HepG2 (cell line): Measurements from ENCODE around the gene CUL4A. TPM values are rescaled to one million over a fixed set of nuclear protein-coding genes. Genes with fewer than 3 reads are reported as not detected.
A peak's percentile ranks its signal among the peaks of the same experiment; 100 is the strongest.

Experiments
- AFF4 ChIP-seq: sonication (generic); formaldehyde crosslinking; IDR thresholded peaks from 2 replicates; pipeline ENCODE4 v1.4.0; 2020; ENCODE audit warnings: missing genetic modification reagents
- AHDC1 ChIP-seq: sonication (generic); formaldehyde crosslinking; IDR thresholded peaks from 2 replicates; pipeline ENCODE4 v1.5.1; 2020; ENCODE audit warnings: mild to moderate bottlenecking, missing genetic modification reagents, borderline replicate concordance
- CREB3 ChIP-seq: sonication (generic); formaldehyde crosslinking; IDR thresholded peaks from 2 replicates; pipeline ENCODE4 v1.5.0; 2020; ENCODE audit warnings: missing genetic modification reagents
- FOXP1 ChIP-seq, 2 experiments: fragments of 450-650 bp in 1 of 2; IDR thresholded peaks; 2 replicates each; pipeline ENCODE4 v1.6.1; 2017 to 2018; ENCODE audit warnings: antibody characterized with exemption in 1 of 2
- KMT2A ChIP-seq: sonication (generic); formaldehyde crosslinking; IDR thresholded peaks from 2 replicates; pipeline ENCODE4 v1.4.0; 2020; ENCODE audit warnings: missing genetic modification reagents
- MAX ChIP-seq: IDR thresholded peaks from 2 replicates; pipeline ENCODE4 v1.6.1; 2012; ENCODE audit warnings: inconsistent platforms
- SNAI1 ChIP-seq: sonication (generic); formaldehyde crosslinking; IDR thresholded peaks from 2 replicates; pipeline ENCODE4 v1.5.0; 2020; ENCODE audit warnings: mild to moderate bottlenecking, missing genetic modification reagents, borderline replicate concordance
- ZNF142 ChIP-seq: sonication (generic); formaldehyde crosslinking; IDR thresholded peaks from 2 replicates; pipeline ENCODE4 v1.4.0; 2020; ENCODE audit warnings: missing genetic modification reagents
- ZNF30 ChIP-seq: sonication (generic); formaldehyde crosslinking; IDR thresholded peaks from 2 replicates; pipeline ENCODE4 v1.5.0; 2020; ENCODE audit warnings: mild to moderate bottlenecking, missing genetic modification reagents
- ZNF44 ChIP-seq: sonication (generic); formaldehyde crosslinking; IDR thresholded peaks from 2 replicates; pipeline ENCODE4 v1.5.1; 2020; ENCODE audit warnings: mild to moderate bottlenecking, missing genetic modification reagents
- ZNF570 ChIP-seq: sonication (generic); formaldehyde crosslinking; IDR thresholded peaks from 2 replicates; pipeline ENCODE4 v1.4.0; 2020; ENCODE audit warnings: mild to moderate bottlenecking, missing genetic modification reagents, borderline replicate concordance
- ZNF83 ChIP-seq: sonication (generic); formaldehyde crosslinking; IDR thresholded peaks from 2 replicates; pipeline ENCODE4 v1.4.0; 2020; ENCODE audit warnings: missing genetic modification reagents, mild to moderate bottlenecking, borderline replicate concordance
- polyA plus RNA-seq, 8 experiments: library from polyadenylated mRNA; depleted of rRNA in 3 of 8; stranded (reverse) in 7 of 8; unstranded in 1 of 8; fragments of >200 nt; fragmentation: Illumina TruSeq in 4 of 8; extraction: Trizol in 4 of 8; gene quantifications; 2 replicates each; pipeline versions ENCODE4 v1.2.1 to v1.2.3, GENCODE V29; 2011 to 2016; ENCODE audit warnings: low read depth in 4 of 8, missing spikeins in 1 of 8, mixed read lengths in 1 of 8; ENCODE audit not compliant: insufficient read depth in 1 of 8
- total RNA-seq, 5 experiments: library from RNA; depleted of rRNA; stranded (reverse); fragments of >200 nt; fragmentation: Illumina TruSeq; extraction: Trizol; gene quantifications; 2 replicates each; pipeline ENCODE4 v1.2.3, GENCODE V29; 2016; ENCODE audit warnings: low read depth in 1 of 5

The CUL4A gene
- total and polyA plus RNA-seq, 2 of the 13 experiments (the other 11 are each of a cell fraction or from before 2014, with no cell fraction given) = 51.2 to 75.3 TPM

GRCh38 chr13:113207890-113208420, 1.5 kb upstream of the CUL4A start (continued):
- TF ChIP-seq CREB3 (CRISPR knock-in tag) (no peak), ZNF44 (no peak), ZNF30 (CRISPR knock-in tag) (peak; percentile 51; the same call in 1 of the 2 replicates), AFF4 (CRISPR knock-in tag) (no peak), FOXP1 (IDR thresholded peaks at IDR 0.05) (no peak), FOXP1 (CRISPR knock-in tag; IDR thresholded peaks at IDR 0.05) (no peak), ZNF83 (CRISPR knock-in tag) (peak; percentile 35; the same call in 1 of the 2 replicates), ZNF142 (0 out of 2 replicates have a peak, but pooled peaks have one; percentile 12), AHDC1 (no peak), SNAI1 (CRISPR knock-in tag) (no peak), ZNF570 (CRISPR knock-in tag) (no peak), KMT2A (no peak), MAX (peak; percentile 44; the same call in 1 of the 2 replicates)
